Amygdala (tissue), 56 donors: Measurements from ENCODE around the gene CYB561.
"Not testable (repeated sequence)": the region's sequence is repeated elsewhere in the genome, so short reads cannot be mapped to it uniquely, and the experiment has no call there.

Experiments used
- DNase-seq, 56 donors: peaks; one replicate each; lab custom pipeline; 2025; lab: John Stamatoyannopoulos, UW

CYB561 gene

GRCh38 chr17:63479495-63480184, 33.5 kb upstream of the CYB561 start:
- no peak for DNase-seq

GRCh38 chr17:63478814-63479494, 32.8 kb upstream of the CYB561 start:
- peak in 21 of 56 donors; percentile 2 to 45 (median 17) for DNase-seq

- DNase-seq, result no peak
Observed at GRCh38 chr17:63477480-63478440, 31.7 kb upstream of the CYB561 start.

- DNase-seq, result peak in 6 of 56 donors; percentile 3 to 38 (median 30)
Observed at GRCh38 chr17:63476854-63477479, 30.9 kb upstream of the CYB561 start, which contains the start of gene ACE. Gene ACE, plus strand, starts transcription at chr17:63477061. Its CDS starts 34 bp downstream, at chr17:63477095.

- DNase-seq, result peak in 1 of 56 donors; percentile 20
Observed at GRCh38 chr17:63476459-63476853, 30.4 kb upstream of the CYB561 start.

- DNase-seq, result no peak
Observed at GRCh38 chr17:63475491-63476412, 29.6 kb upstream of the CYB561 start.

GRCh38 chr17:63474586-63475460, 28.7 kb upstream of the CYB561 start:
- DNase-seq, result no peak

GRCh38 chr17:63474174-63474573, 28.1 kb upstream of the CYB561 start:
- DNase-seq, result no peak

GRCh38 chr17:63468099-63468498, 22.0 kb upstream of the CYB561 start:
- DNase-seq, result not testable (repeated sequence)

GRCh38 chr17:63464691-63465236, 18.7 kb upstream of the CYB561 start:
- no peak for DNase-seq

- DNase-seq, result no peak
Observed at GRCh38 chr17:63463771-63464170, 17.7 kb upstream of the CYB561 start.

- no peak for DNase-seq
Observed at GRCh38 chr17:63460018-63460417, 13.9 kb upstream of the CYB561 start.

- no peak for DNase-seq
Observed at GRCh38 chr17:63458478-63458877, 12.4 kb upstream of the CYB561 start.

GRCh38 chr17:63455417-63455816, 9.3 kb upstream of the CYB561 start:
- no peak for DNase-seq

- no peak for DNase-seq
Observed at GRCh38 chr17:63454915-63455314, 8.8 kb upstream of the CYB561 start.

- not testable (repeated sequence) for DNase-seq
Observed at GRCh38 chr17:63454357-63454756, 8.3 kb upstream of the CYB561 start.

GRCh38 chr17:63452962-63453551, 7.0 kb upstream of the CYB561 start:
- DNase-seq, result no peak
